Astrocyte (in vitro differentiated cells and primary cell): ENCODE results near the gene DYNC1LI2. TPM values are rescaled to one million over a fixed set of nuclear protein-coding genes. Genes with fewer than 3 reads are reported as not detected.

Experiments used
- DNase-seq: peaks from one replicate; pipeline ENCODE4 v3.0.0-alpha.2; 2010; ENCODE audit warnings: low read depth
- FAIRE-seq: peaks from 2 replicates; lab custom pipeline; 2011; peaks lifted over from hg19 to GRCh38; lab: Jason Lieb, UNC
- H2AFZ ChIP-seq: 2 replicates; pipeline ENCODE4 v1.6.0; 2012; ENCODE audit warnings: low read depth, low read length, inconsistent platforms
- H3K27ac ChIP-seq: 2 replicates; pipeline ENCODE4 v1.5.1; 2011; ENCODE audit warnings: low read depth, low read length, inconsistent platforms
- H3K27me3 ChIP-seq: 2 replicates; pipeline ENCODE4 v1.6.0; 2011; ENCODE audit warnings: low read length, inconsistent platforms; ENCODE audit not compliant: insufficient read depth
- H3K36me3 ChIP-seq: 2 replicates; pipeline ENCODE4 v1.5.1; 2011; ENCODE audit warnings: low read length, inconsistent platforms; ENCODE audit not compliant: insufficient read depth
- H3K4me1 ChIP-seq: 2 replicates; pipeline ENCODE4 v1.5.1; 2011; ENCODE audit warnings: low read length, inconsistent platforms; ENCODE audit not compliant: insufficient read depth
- H3K4me2 ChIP-seq: 2 replicates; pipeline ENCODE4 v1.6.0; 2012; ENCODE audit warnings: low read length, inconsistent platforms
- H3K4me3 ChIP-seq: 2 replicates; pipeline ENCODE4 v1.5.1; 2011; ENCODE audit warnings: low read depth, mild to moderate bottlenecking, low read length, inconsistent platforms; ENCODE audit not compliant: insufficient read depth
- H3K79me2 ChIP-seq: 2 replicates; pipeline ENCODE4 v1.6.0; 2012; ENCODE audit warnings: mild to moderate bottlenecking, low read length, inconsistent platforms; ENCODE audit not compliant: insufficient read depth
- H3K9ac ChIP-seq: 2 replicates; pipeline ENCODE4 v1.6.0; 2012; ENCODE audit warnings: mild to moderate bottlenecking, low read length, inconsistent platforms
- H3K9me3 ChIP-seq: 2 replicates; pipeline ENCODE4 v1.5.1; 2012; ENCODE audit warnings: low read depth, mild to moderate bottlenecking, low read length, inconsistent platforms; ENCODE audit not compliant: insufficient read depth
- H4K20me1 ChIP-seq: 2 replicates; pipeline ENCODE4 v1.6.0; 2012; ENCODE audit warnings: low read length, inconsistent platforms; ENCODE audit not compliant: insufficient read depth
- H3K27ac Mint-ChIP-seq: one replicate; pipeline ENCODE4 v1.8.0; 2021; ENCODE audit warnings: mild to moderate bottlenecking, mixed read lengths; ENCODE audit not compliant: unreplicated experiment
- H3K27me3 Mint-ChIP-seq: one replicate; pipeline ENCODE4 v1.8.0; 2021; ENCODE audit warnings: low read depth, mixed read lengths; ENCODE audit not compliant: unreplicated experiment
- H3K36me3 Mint-ChIP-seq: one replicate; pipeline ENCODE4 v1.8.0; 2021; ENCODE audit warnings: low read depth, mixed read lengths; ENCODE audit not compliant: unreplicated experiment
- H3K4me1 Mint-ChIP-seq: one replicate; pipeline ENCODE4 v1.8.0; 2021; ENCODE audit warnings: low read depth, mixed read lengths; ENCODE audit not compliant: unreplicated experiment
- H3K4me3 Mint-ChIP-seq: one replicate; pipeline ENCODE4 v1.8.0; 2021; ENCODE audit warnings: mild to moderate bottlenecking, moderate library complexity, mixed read lengths; ENCODE audit not compliant: unreplicated experiment
- H3K9me3 Mint-ChIP-seq: one replicate; pipeline ENCODE4 v1.8.0; 2021; ENCODE audit warnings: mild to moderate bottlenecking, mixed read lengths; ENCODE audit not compliant: unreplicated experiment
- CTCF ChIP-seq: IDR thresholded peaks from 2 replicates; pipeline ENCODE4 v1.5.1; 2011; ENCODE audit warnings: low read depth, mild to moderate bottlenecking, inconsistent platforms, low read length, moderate library complexity; ENCODE audit not compliant: insufficient read depth
- EZH2 ChIP-seq: IDR thresholded peaks from 2 replicates; pipeline ENCODE4 v1.6.1; 2012; ENCODE audit warnings: mild to moderate bottlenecking, low read length, inconsistent platforms; ENCODE audit not compliant: insufficient read depth
- total RNA-seq: library from RNA; stranded (reverse); gene quantifications from 2 replicates; pipeline ENCODE4 v1.2.1, GENCODE V29; 2021

Gene DYNC1LI2
- total RNA-seq, 1 donor from 2014 or later, result 150 TPM

GRCh38 chr16:66790130-66790733 lies 38.8 kb upstream of the DYNC1LI2 start:
- Mint-ChIP-seq H3K27ac (no peak overlapping the region), H3K36me3 (no peaks in the 10 kb centered on the region), H3K9me3 (no peaks in the 10 kb centered on the region), H3K4me3 (no peak overlapping the region), H3K27me3 (no peaks in the 10 kb centered on the region), H3K4me1 (no peaks in the 10 kb centered on the region)
- no peaks in the 10 kb centered on the region for H3K9me3 ChIP-seq
- no peak overlapping the region for H3K9ac ChIP-seq
- H3K36me3 ChIP-seq, result no peaks in the 10 kb centered on the region
- no peaks in the 10 kb centered on the region for H4K20me1 ChIP-seq
- H3K27ac ChIP-seq, result no peak overlapping the region
- DNase-seq (no peak), FAIRE-seq (no peak)
- H3K4me2 ChIP-seq, result no peak overlapping the region
- H3K27me3 ChIP-seq, result no peaks in the 10 kb centered on the region
- no peaks in the 10 kb centered on the region for H3K79me2 ChIP-seq
- H3K4me3 ChIP-seq, result no peak overlapping the region
- no peaks in the 10 kb centered on the region for H3K4me1 ChIP-seq
- TF ChIP-seq CTCF, result no peak
- no peak for TF ChIP-seq EZH2
- H2AFZ ChIP-seq, result no peak overlapping the region

GRCh38 chr16:66787427-66787826 lies 36.0 kb upstream of the DYNC1LI2 start:
- H3K4me3 Mint-ChIP-seq, result no peak overlapping the region
- H3K79me2 ChIP-seq, result no peaks in the 10 kb centered on the region
- no peaks in the 10 kb centered on the region for H3K36me3 ChIP-seq
- H3K36me3 Mint-ChIP-seq, result no peaks in the 10 kb centered on the region
- no peak overlapping the region for H3K9ac ChIP-seq
- no peaks in the 10 kb centered on the region for H3K9me3 ChIP-seq
- no peaks in the 10 kb centered on the region for H3K4me1 ChIP-seq
- no peaks in the 10 kb centered on the region for H3K9me3 Mint-ChIP-seq
- no peak overlapping the region for H3K4me3 ChIP-seq
- no peak overlapping the region for H3K4me2 ChIP-seq
- TF ChIP-seq CTCF, result no peak
- TF ChIP-seq EZH2, result no peak
- H3K4me1 Mint-ChIP-seq, result no peaks in the 10 kb centered on the region
- FAIRE-seq (no peak), DNase-seq (no peak)
- H3K27ac ChIP-seq, result no peak overlapping the region
- no peak overlapping the region for H3K27ac Mint-ChIP-seq
- H4K20me1 ChIP-seq, result no peaks in the 10 kb centered on the region
- H3K27me3 Mint-ChIP-seq, result no peaks in the 10 kb centered on the region
- no peak overlapping the region for H2AFZ ChIP-seq
- no peaks in the 10 kb centered on the region for H3K27me3 ChIP-seq

GRCh38 chr16:66786551-66786950 lies 35.1 kb upstream of the DYNC1LI2 start:
- H3K27ac Mint-ChIP-seq, result no peak overlapping the region
- H3K4me3 ChIP-seq, result no peak overlapping the region
- H3K36me3 ChIP-seq, result no peaks in the 10 kb centered on the region
- no peaks in the 10 kb centered on the region for H3K9me3 Mint-ChIP-seq
- no peak overlapping the region for H2AFZ ChIP-seq
- TF ChIP-seq EZH2 (no peak), CTCF (no peak)
- no peak overlapping the region for H3K27ac ChIP-seq
- H3K9me3 ChIP-seq, result no peaks in the 10 kb centered on the region
- H3K27me3 Mint-ChIP-seq, result no peaks in the 10 kb centered on the region
- H3K36me3 Mint-ChIP-seq, result no peaks in the 10 kb centered on the region
- H3K4me1 ChIP-seq, result no peaks in the 10 kb centered on the region
- no peak overlapping the region for H3K9ac ChIP-seq
- no peaks in the 10 kb centered on the region for H3K4me1 Mint-ChIP-seq
- no peaks in the 10 kb centered on the region for H4K20me1 ChIP-seq
- H3K4me2 ChIP-seq, result no peak overlapping the region
- no peaks in the 10 kb centered on the region for H3K79me2 ChIP-seq
- no peak for DNase-seq
- H3K4me3 Mint-ChIP-seq, result no peak overlapping the region
- no peaks in the 10 kb centered on the region for H3K27me3 ChIP-seq
- FAIRE-seq, result no peak
